ENCODE results near the gene MEI4.
"Not testable (repeated sequence)": the region's sequence is repeated elsewhere in the genome, so short reads cannot be mapped to it uniquely, and the experiment has no call there.

MEI4 gene

GRCh38 chr6:77796824-77797809, 144.3 kb downstream of the MEI4 start:
- H3K4me1 ChIP-seq (ENCODE audit: insufficient read depth, low read length): no peaks in the 10 kb centered on the region
- H3K27me3 ChIP-seq (ENCODE audit: insufficient read depth, low read length): no peaks in the 10 kb centered on the region
- no peaks in the 10 kb centered on the region for H3K36me3 ChIP-seq (ENCODE audit: insufficient read depth, low read length)
- H3K4me3 ChIP-seq (ENCODE audit: low read length): no peak overlapping the region
- no peak overlapping the region for H2AFZ ChIP-seq (ENCODE audit: low read depth, low read length)
- H3K9me3 ChIP-seq (ENCODE audit: low read length): no peaks in the 10 kb centered on the region

DNA sequence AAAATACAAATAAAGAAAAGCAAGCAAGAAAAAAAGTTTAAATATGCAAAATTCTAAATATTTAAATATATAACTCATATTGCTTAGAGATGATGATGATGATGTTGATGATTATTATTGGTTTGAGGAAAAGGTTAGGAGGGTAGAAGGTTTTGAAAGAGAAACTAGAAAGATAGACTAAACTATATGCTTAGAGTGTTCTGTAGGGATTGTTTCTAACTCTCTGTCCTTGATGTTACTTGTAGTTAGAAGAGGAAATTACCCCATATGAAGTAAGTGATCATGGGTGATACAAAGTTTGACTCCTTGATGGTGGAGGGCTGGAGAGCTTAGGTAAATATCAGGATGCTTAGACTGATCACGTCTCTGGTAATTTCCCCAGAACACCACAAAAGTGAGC, 159.5 kb downstream of the MEI4 start:
- Histone ChIP-seq H3K4me1 (ENCODE audit: insufficient read depth, low read length) (no peaks in the 10 kb centered on the region), H3K4me3 (ENCODE audit: low read length) (no peak overlapping the region), H3K27me3 (ENCODE audit: insufficient read depth, low read length) (no peaks in the 10 kb centered on the region), H3K36me3 (ENCODE audit: insufficient read depth, low read length) (no peaks in the 10 kb centered on the region), H2AFZ (ENCODE audit: low read depth, low read length) (no peak overlapping the region), H3K9me3 (ENCODE audit: low read length) (no peaks in the 10 kb centered on the region)

DNA sequence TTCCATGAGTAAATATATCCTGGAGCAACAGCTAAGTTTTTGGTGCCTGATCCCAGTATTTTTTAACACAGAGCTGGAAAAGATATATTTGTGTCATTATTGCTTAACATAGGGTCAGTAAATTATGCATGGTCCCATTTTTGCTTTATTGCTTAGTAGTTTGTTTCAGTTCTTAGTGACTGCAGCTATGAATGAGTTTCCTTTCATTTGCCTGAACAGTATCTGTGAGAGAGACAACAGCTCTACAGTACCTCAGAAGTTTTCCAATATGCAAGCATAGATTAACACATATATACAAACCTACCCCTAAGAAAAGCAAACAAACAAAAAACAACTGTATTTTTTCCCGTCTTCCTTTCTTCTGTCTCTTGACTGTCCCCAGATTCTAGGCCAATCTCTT, 160.3 kb downstream of the MEI4 start:
- Histone ChIP-seq H3K9me3 (ENCODE audit: low read length) (no peaks in the 10 kb centered on the region), H3K27me3 (ENCODE audit: insufficient read depth, low read length) (no peaks in the 10 kb centered on the region), H2AFZ (ENCODE audit: low read depth, low read length) (no peak overlapping the region)

GRCh38 chr6:77814119-77814518, 161.3 kb downstream of the MEI4 start:
- Histone ChIP-seq H3K9me3 (ENCODE audit: low read length) (no peaks in the 10 kb centered on the region), H3K4me1 (ENCODE audit: insufficient read depth, low read length) (no peaks in the 10 kb centered on the region), H3K4me3 (ENCODE audit: low read length) (no peak overlapping the region), H3K36me3 (ENCODE audit: insufficient read depth, low read length) (no peaks in the 10 kb centered on the region), H3K27me3 (ENCODE audit: insufficient read depth, low read length) (no peaks in the 10 kb centered on the region), H2AFZ (ENCODE audit: low read depth, low read length) (no peak overlapping the region)

More for the DNA sequence above, 160.3 kb downstream of the MEI4 start:
- no peaks in the 10 kb centered on the region for H3K4me1 ChIP-seq (ENCODE audit: insufficient read depth, low read length)
- no peaks in the 10 kb centered on the region for H3K36me3 ChIP-seq (ENCODE audit: insufficient read depth, low read length)
- no peak overlapping the region for H3K4me3 ChIP-seq (ENCODE audit: low read length)

- Histone ChIP-seq H3K4me1 (ENCODE audit: insufficient read depth, low read length) (no peaks in the 10 kb centered on the region), H2AFZ (ENCODE audit: low read depth, low read length) (no peak overlapping the region), H3K36me3 (ENCODE audit: insufficient read depth, low read length) (no peaks in the 10 kb centered on the region), H3K4me3 (ENCODE audit: low read length) (no peak overlapping the region), H3K27me3 (ENCODE audit: insufficient read depth, low read length) (no peaks in the 10 kb centered on the region), H3K9me3 (ENCODE audit: low read length) (no peaks in the 10 kb centered on the region)
Measured at GRCh38 chr6:77815531-77815930, 162.7 kb downstream of the MEI4 start.

- no peaks in the 10 kb centered on the region for H3K27me3 ChIP-seq (ENCODE audit: insufficient read depth, low read length)
- no peaks in the 10 kb centered on the region for H3K9me3 ChIP-seq (ENCODE audit: low read length)
- H2AFZ ChIP-seq (ENCODE audit: low read depth, low read length): no peak overlapping the region
- H3K4me1 ChIP-seq (ENCODE audit: insufficient read depth, low read length): no peaks in the 10 kb centered on the region
- H3K4me3 ChIP-seq (ENCODE audit: low read length): no peak overlapping the region
- no peaks in the 10 kb centered on the region for H3K36me3 ChIP-seq (ENCODE audit: insufficient read depth, low read length)
Measured at GRCh38 chr6:77816766-77817270, 164.0 kb downstream of the MEI4 start.

GRCh38 chr6:77822265-77822664, 169.4 kb downstream of the MEI4 start:
- H3K9me3 ChIP-seq (ENCODE audit: low read length): no peaks in the 10 kb centered on the region
- no peaks in the 10 kb centered on the region for H3K36me3 ChIP-seq (ENCODE audit: insufficient read depth, low read length)
- no peaks in the 10 kb centered on the region for H3K4me1 ChIP-seq (ENCODE audit: insufficient read depth, low read length)
- H3K4me3 ChIP-seq (ENCODE audit: low read length): no peak overlapping the region
- no peaks in the 10 kb centered on the region for H3K27me3 ChIP-seq (ENCODE audit: insufficient read depth, low read length)
- H2AFZ ChIP-seq (ENCODE audit: low read depth, low read length): no peak overlapping the region

DNA sequence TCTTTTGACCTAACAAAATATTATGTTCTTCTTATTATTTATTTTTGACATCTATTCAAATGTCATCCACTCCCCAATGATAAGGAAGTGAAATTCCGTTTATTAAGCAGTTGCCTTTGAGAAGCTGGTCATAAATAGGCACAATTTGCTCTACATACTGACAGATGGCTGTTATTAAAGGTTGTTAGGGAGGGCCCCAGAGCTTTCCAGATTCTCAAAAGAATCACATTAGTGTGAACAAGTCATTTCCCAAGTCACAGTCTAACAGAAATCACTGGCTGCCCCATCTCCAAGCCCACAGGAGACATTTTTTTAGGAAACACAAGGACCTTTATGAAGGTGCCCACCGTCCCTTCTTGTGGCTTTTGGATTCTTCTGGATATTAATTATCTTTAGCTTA, 172.4 kb downstream of the MEI4 start:
- no peak overlapping the region for H3K4me3 ChIP-seq (ENCODE audit: low read length)
- H3K9me3 ChIP-seq (ENCODE audit: low read length): no peaks in the 10 kb centered on the region
- no peaks in the 10 kb centered on the region for H3K4me1 ChIP-seq (ENCODE audit: insufficient read depth, low read length)
- no peak overlapping the region for H2AFZ ChIP-seq (ENCODE audit: low read depth, low read length)
- no peaks in the 10 kb centered on the region for H3K27me3 ChIP-seq (ENCODE audit: insufficient read depth, low read length)
- no peaks in the 10 kb centered on the region for H3K36me3 ChIP-seq (ENCODE audit: insufficient read depth, low read length)

DNA sequence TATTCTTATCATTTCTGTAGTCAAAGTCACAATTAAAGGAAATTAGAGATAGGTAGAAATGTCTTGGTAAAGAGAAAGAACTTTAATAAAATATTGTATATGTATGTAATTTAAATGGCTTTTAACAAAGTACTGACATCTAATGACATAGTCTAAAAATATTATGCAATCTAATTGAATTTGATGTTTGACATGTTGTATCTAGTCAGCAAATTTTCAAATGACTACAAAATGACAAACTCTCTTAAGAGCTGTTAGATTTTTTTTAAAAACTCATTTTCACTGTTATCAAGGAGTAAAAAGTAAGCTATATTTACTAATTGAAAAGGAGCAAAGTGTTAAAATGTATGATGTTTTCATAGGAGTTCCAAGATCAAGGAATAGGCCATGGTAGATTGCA, 176.9 kb downstream of the MEI4 start:
- Histone ChIP-seq H3K4me3 (ENCODE audit: low read length) (no peak overlapping the region), H3K9me3 (ENCODE audit: low read length) (no peaks in the 10 kb centered on the region), H3K36me3 (ENCODE audit: insufficient read depth, low read length) (no peaks in the 10 kb centered on the region), H3K4me1 (ENCODE audit: insufficient read depth, low read length) (no peaks in the 10 kb centered on the region), H2AFZ (ENCODE audit: low read depth, low read length) (no peak overlapping the region), H3K27me3 (ENCODE audit: insufficient read depth, low read length) (no peaks in the 10 kb centered on the region)

GRCh38 chr6:77833749-77834148, 180.9 kb downstream of the MEI4 start:
- not testable (repeated sequence) for H3K9me3 ChIP-seq (ENCODE audit: low read length)

DNA sequence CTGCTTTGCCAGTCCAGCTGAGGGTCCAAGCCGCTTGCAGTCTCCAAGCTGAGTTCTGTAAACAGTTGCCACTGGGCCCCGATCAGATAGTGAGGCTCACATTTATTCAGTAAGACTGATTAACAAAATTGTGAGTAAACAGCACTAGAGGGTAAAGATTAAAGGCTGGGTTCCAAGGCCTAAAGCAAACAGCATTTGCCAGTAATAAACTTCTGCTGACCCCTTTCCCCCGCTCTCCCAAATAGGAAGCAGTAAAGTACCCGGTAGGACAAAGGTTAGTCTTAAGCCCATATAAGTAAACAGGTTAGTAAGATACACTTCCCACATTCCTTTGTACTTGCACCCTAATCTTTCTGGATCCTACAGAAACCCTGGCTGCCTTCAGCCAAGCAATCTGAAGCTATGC, 181.8 kb downstream of the MEI4 start:
- Histone ChIP-seq H3K36me3 (ENCODE audit: insufficient read depth, low read length) (no peaks in the 10 kb centered on the region), H3K4me1 (ENCODE audit: insufficient read depth, low read length) (no peaks in the 10 kb centered on the region), H2AFZ (ENCODE audit: low read depth, low read length) (no peak overlapping the region), H3K4me3 (ENCODE audit: low read length) (no peak overlapping the region), H3K27me3 (ENCODE audit: insufficient read depth, low read length) (no peaks in the 10 kb centered on the region), H3K9me3 (ENCODE audit: low read length) (no peaks in the 10 kb centered on the region)

More at GRCh38 chr6:77833749-77834148, 180.9 kb downstream of the MEI4 start:
- not testable (repeated sequence) for H3K27me3 ChIP-seq (ENCODE audit: insufficient read depth, low read length); H3K4me1 ChIP-seq (ENCODE audit: insufficient read depth, low read length); H3K4me3 ChIP-seq (ENCODE audit: low read length); H2AFZ ChIP-seq (ENCODE audit: low read depth, low read length); H3K36me3 ChIP-seq (ENCODE audit: insufficient read depth, low read length)

DNA sequence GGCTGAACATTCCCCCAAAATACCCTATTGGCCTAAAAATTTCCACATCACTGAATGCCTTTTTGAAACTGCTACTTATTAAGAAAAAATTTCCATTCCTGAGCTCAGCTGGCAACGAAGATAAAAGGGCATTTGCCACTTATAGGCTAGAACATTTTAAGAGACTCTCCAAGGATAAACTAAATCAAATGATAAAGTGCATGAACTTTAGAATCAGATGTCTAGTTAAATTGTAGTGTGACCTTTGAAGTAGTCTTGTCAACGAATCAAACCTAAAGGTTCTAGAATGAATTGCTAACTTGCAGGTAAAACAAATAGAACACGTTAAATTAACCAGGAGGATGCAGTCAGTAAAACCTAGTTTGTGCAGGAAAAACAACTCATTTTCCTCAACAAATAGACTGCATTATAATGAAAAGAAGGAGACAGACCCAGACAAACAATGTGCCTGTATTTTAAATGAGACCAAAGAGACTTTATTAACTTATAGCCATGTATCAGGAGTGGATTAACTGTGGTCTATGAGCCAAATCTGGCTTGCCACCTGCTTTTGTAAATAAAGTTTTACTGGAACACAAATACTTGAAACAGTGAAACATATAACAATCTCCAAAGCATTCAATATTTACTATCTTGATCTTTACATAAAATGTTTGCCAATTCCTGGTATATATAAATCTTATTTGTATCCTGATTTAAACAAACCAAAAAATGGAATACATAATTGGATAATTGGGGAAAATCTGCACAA, 184.4 kb downstream of the MEI4 start:
- H3K9me3 ChIP-seq (ENCODE audit: low read length): no peaks in the 10 kb centered on the region
- no peaks in the 10 kb centered on the region for H3K36me3 ChIP-seq (ENCODE audit: insufficient read depth, low read length)
- no peaks in the 10 kb centered on the region for H3K27me3 ChIP-seq (ENCODE audit: insufficient read depth, low read length)
- no peaks in the 10 kb centered on the region for H3K4me1 ChIP-seq (ENCODE audit: insufficient read depth, low read length)
- no peak overlapping the region for H3K4me3 ChIP-seq (ENCODE audit: low read length)
- H2AFZ ChIP-seq (ENCODE audit: low read depth, low read length): no peak overlapping the region

DNA sequence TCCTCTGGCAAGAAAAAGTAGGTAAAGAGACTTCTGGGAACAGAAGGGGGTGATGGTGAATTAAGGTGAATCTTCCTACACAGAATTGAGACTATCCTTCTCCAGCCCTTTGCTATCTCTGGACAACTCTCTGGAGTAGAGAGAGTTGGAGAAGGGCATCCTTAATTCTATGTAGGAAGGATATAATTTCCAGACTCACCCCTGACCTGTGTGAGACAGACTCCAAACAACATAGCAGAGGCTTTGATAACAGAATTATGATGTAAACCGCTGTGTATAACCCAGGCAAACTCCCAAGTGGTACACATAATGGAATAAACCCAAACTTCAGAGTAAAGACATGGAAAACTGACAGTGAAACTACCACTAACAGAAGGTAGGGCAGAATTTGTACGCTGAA, 186.5 kb downstream of the MEI4 start:
- Histone ChIP-seq H3K4me1 (ENCODE audit: insufficient read depth, low read length) (no peaks in the 10 kb centered on the region), H3K9me3 (ENCODE audit: low read length) (no peaks in the 10 kb centered on the region), H3K36me3 (ENCODE audit: insufficient read depth, low read length) (no peaks in the 10 kb centered on the region), H3K4me3 (ENCODE audit: low read length) (no peak overlapping the region), H3K27me3 (ENCODE audit: insufficient read depth, low read length) (no peaks in the 10 kb centered on the region), H2AFZ (ENCODE audit: low read depth, low read length) (no peak overlapping the region)

Data from neuron (in vitro differentiated cells).